Renal pelvis (tissue), 12 donors: ENCODE measurements around the gene TTL. TPM values are rescaled to one million over a fixed set of nuclear protein-coding genes. Genes with fewer than 3 reads are reported as not detected.
"Not testable (repeated sequence)": the region's sequence is repeated elsewhere in the genome, so short reads cannot be mapped to it uniquely, and the experiment has no call there.

Experiments used
- DNase-seq: peaks from one replicate; pipeline ENCODE4 v3.0.0-alpha.2; 2013
- long read RNA-seq, 16 experiments: transcript quantifications; one replicate each; lab custom pipeline, GENCODE V29; 2026
- polyA plus RNA-seq, 3 donors: library from polyadenylated mRNA; unstranded; fragments of 120-200 nt; gene quantifications; one replicate each; pipeline ENCODE4 v1.2.1, GENCODE V29; 2013; ENCODE audit not compliant: insufficient read length in 3 of 3

TTL gene
- 10 to 100 TPM; 35.2 to 40.2 (median 37.9) TPM for polyA plus RNA-seq
- long read RNA-seq, donor 1, full-length matches to known transcripts: 4 of 4 reads
- long read RNA-seq, donor 1, partial matches to known transcripts: 0 of 4 reads
- long read RNA-seq, donor 1, other reads (novel, unspliced or antisense): 0 of 4 reads
- long read RNA-seq, donor 2, full-length matches to known transcripts: 9 of 19 reads
- long read RNA-seq, donor 2, partial matches to known transcripts: 10 of 19 reads
- long read RNA-seq, donor 2, other reads (novel, unspliced or antisense): 0 of 19 reads
- long read RNA-seq, donor 3, full-length matches to known transcripts: 3 of 3 reads
- long read RNA-seq, donor 3, partial matches to known transcripts: 0 of 3 reads
- long read RNA-seq, donor 3, other reads (novel, unspliced or antisense): 0 of 3 reads
- long read RNA-seq, donor 4, full-length matches to known transcripts: 3 of 3 reads
- long read RNA-seq, donor 4, partial matches to known transcripts: 0 of 3 reads
- long read RNA-seq, donor 4, other reads (novel, unspliced or antisense): 0 of 3 reads
- long read RNA-seq, donor 5, full-length matches to known transcripts: 4 of 4 reads
- long read RNA-seq, donor 5, partial matches to known transcripts: 0 of 4 reads
- long read RNA-seq, donor 5, other reads (novel, unspliced or antisense): 0 of 4 reads
- long read RNA-seq, donor 6, full-length matches to known transcripts: 2 of 2 reads
- long read RNA-seq, donor 6, partial matches to known transcripts: 0 of 2 reads
- long read RNA-seq, donor 6, other reads (novel, unspliced or antisense): 0 of 2 reads
- long read RNA-seq, donor 7, full-length matches to known transcripts: 6 of 15 reads
- long read RNA-seq, donor 7, partial matches to known transcripts: 9 of 15 reads
- long read RNA-seq, donor 7, other reads (novel, unspliced or antisense): 0 of 15 reads
- long read RNA-seq, donor 8, full-length matches to known transcripts: 2 of 2 reads
- long read RNA-seq, donor 8, partial matches to known transcripts: 0 of 2 reads
- long read RNA-seq, donor 8, other reads (novel, unspliced or antisense): 0 of 2 reads
- long read RNA-seq, donor 9, full-length matches to known transcripts: 5 of 5 reads
- long read RNA-seq, donor 9, partial matches to known transcripts: 0 of 5 reads
- long read RNA-seq, donor 9, other reads (novel, unspliced or antisense): 0 of 5 reads
- long read RNA-seq, donor 10, full-length matches to known transcripts: 4 of 75 reads
- long read RNA-seq, donor 10, partial matches to known transcripts: 71 of 75 reads
- long read RNA-seq, donor 10, other reads (novel, unspliced or antisense): 0 of 75 reads
- long read RNA-seq, donor 11, full-length matches to known transcripts: 1 of 1 reads
- long read RNA-seq, donor 11, partial matches to known transcripts: 0 of 1 reads
- long read RNA-seq, donor 11, other reads (novel, unspliced or antisense): 0 of 1 reads
- long read RNA-seq, donor 12, full-length matches to known transcripts: 6 of 6 reads
- long read RNA-seq, donor 12, partial matches to known transcripts: 0 of 6 reads
- long read RNA-seq, donor 12, other reads (novel, unspliced or antisense): 0 of 6 reads
- long read RNA-seq, donor 13, full-length matches to known transcripts: 2 of 2 reads
- long read RNA-seq, donor 13, partial matches to known transcripts: 0 of 2 reads
- long read RNA-seq, donor 13, other reads (novel, unspliced or antisense): 0 of 2 reads
- long read RNA-seq, donor 14: 0 reads
- long read RNA-seq, donor 15, full-length matches to known transcripts: 3 of 3 reads
- long read RNA-seq, donor 15, partial matches to known transcripts: 0 of 3 reads
- long read RNA-seq, donor 15, other reads (novel, unspliced or antisense): 0 of 3 reads
- long read RNA-seq, donor 16, full-length matches to known transcripts: 5 of 10 reads
- long read RNA-seq, donor 16, partial matches to known transcripts: 5 of 10 reads
- long read RNA-seq, donor 16, other reads (novel, unspliced or antisense): 0 of 10 reads

DNA sequence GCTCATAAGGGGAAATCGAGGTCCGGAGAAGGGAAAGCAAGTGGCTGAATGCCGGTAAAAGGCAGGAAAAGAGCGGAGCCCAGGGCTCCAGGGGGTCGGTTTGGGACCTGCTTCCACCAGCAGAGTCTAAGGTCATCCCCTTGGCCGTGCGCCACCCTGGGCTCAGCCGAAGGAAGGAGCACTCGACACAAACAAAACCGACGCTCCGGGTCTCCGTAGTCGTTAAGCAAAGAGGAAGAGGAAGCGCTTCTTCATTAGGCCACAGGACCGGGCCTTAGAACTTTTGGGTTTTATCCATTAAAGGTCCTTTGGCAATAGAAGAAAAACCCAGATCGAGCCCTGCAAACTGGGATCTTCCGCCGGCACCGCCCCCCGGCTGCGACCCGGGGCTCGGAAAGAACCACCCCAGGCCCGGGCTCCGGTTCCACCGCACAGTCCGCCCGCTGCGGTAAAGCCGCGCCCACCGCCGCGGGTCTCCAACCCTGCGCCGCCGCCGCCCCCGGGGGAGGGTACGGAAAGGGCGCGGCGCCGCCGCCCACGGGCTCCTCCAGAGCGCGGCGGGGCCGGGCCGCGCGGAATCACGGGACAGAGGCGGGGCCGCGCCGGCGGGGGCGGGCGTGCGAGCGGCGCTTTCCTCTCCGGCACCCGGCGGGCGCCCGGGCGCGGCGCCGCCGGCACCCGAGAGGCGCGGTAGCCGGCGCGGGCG, at the start of gene TTL:
Gene TTL, plus strand, starts transcription at position 629 of the 706 bp plus-strand sequence. CDS start 189 bp downstream, outside the sequence.
- peak; percentile 75 for DNase-seq

DNA sequence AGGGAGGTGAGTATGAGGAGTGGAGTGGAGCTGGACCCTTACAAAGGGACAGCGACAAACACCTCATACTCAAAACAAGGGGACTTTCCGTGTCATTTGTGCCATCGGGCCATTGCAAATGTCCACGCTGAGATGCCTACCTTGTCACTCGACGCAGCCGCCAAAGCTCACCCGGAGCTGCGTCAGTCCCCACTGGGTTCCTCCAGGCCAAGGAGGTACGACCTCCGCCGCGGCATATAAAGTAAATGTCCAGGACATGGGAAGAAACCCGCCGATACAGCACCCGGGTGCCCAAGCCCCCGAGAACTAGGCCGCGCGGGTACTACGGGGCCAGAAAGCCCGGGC, 49.6 kb upstream of the TTL start:
- not testable (repeated sequence) for DNase-seq

DNA sequence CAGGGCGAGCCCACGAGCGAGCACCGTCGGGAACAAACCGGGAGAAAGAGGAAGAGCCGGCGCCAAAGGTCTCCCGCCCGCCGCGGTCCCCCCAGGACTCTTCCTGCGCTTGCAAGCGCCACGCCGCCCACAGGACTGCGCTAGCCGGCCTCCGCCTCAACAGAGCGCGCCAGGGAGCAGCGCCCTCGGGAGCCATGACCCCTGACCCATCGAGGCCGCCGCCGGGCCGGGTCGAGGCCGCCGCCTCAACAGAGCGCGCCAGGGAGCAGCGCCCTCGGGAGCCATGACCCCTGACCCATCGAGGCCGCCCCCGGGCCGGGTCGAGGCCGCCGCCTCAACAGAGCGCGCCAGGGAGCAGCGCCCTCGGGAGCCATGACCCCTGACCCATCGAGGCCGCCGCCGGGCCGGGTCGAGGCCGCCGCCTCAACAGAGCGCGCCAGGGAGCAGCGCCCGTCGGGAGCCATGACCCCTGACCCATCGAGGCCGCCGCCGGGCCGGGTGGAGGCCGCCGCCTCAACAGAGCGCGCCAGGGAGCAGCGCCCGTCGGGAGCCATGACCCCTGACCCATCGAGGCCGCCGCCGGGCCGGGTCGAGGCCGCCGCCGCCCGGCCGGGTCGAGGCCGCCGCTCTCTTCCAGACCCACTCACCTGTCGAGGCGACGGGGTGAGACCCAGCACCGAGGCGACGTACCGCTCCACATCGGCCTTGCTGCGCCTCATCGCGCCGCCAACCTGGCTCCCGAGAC, 49.0 kb upstream of the TTL start:
- DNase-seq: not testable (repeated sequence)

DNA sequence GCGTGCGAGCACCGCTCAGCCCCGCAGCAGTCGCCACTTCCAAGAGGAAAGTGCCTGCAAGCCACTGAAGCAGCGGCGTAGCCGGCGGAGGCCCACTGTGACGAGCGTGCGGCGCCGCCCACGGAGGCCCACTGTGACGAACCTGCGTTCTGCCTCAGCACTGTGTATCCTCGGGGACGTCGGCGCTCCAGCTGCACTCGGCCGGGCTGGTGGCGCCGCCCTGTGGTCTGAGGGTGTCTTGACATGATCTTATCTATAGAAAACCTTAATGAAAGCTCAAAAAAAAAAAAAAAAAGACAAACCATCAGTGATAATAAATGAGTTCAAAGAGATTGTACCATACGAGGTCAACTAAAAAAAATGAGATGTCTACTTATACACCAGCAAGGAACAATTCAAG, 48.5 kb upstream of the TTL start, which contains the start of gene RGPD8:
Gene RGPD8, minus strand, starts transcription at position 166 of the 400 bp plus-strand sequence. CDS start 192 bp downstream, outside the sequence.
- peak; percentile 84 for DNase-seq

DNA sequence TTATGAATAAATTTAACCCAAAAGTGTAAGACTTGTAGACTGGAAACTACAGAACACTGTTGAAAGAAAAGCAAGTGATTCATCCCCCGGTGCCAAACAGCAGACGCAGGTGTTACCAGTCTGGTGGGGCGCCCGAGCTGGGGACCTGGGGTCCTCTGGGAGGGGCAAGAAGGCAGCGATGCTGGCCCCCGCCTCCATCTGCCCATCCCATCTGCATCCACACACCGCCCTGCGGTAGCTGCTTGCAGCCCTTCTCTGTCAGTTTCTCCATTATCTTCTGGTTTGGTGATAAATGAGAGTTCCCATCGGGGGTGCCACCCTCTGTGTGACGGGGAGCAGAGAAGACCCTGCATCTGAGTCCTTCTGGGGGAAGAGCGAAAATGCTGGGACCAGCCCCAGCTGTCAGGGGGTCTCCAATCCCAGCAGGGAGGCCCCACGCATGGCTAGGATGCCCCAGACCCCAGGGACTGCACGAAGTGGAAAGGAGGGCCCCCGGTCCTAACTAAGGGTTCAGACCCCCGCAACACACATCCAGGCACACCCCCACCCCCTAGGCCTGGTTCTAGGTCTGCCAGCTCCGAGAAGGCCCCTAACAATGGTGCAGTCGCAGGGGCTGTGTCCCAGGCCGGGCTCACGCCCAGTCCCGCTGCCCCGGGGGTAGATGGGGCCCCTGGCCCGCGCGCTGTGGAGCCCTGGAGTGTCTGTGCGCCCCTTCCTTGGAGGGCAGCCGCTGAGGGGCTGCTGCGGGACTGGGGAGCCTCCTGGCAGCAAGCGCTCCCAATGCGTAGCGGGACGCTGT, 47.8 kb upstream of the TTL start:
- no peak for DNase-seq

DNA sequence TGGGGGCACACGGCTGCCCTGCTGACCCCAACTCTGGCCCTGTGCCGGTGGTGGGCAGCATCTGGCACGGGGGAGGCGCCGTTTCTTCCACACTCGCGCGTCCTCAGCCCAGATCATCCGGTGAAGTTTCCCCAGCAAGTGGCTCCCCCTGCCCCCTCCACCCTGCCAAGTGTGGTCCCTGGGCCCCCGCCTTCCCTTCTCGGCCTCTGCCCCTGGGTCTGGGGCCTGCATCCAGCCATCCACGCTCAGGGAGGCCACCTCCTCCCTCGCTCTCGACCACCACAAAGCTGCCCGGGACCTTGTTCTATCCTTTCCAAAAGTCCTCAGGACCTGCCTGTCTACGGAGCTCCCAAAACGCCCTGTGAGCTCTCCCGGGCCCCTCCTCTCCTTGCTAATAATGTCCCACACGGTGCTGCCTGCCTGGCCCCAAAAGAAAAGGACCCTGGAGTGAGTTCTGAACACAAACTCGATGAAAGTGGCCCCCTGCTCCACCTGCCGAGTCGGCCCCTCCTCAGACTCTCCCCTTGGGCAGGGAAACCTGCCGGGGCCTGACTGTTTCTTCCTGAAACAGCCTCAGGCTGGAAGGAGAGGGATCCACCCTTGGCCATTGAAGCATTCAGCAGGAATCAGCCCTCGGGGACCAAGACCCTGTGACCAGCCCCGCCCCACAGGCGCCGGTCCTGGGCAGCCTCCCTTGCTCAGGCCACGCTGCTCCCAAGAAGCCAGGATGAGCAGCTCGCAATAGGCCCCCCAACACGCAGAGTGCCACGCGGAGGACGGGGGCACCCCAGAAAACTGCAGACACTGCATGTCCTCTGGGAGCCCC, 46.9 kb upstream of the TTL start:
- DNase-seq: not testable (repeated sequence)

DNA sequence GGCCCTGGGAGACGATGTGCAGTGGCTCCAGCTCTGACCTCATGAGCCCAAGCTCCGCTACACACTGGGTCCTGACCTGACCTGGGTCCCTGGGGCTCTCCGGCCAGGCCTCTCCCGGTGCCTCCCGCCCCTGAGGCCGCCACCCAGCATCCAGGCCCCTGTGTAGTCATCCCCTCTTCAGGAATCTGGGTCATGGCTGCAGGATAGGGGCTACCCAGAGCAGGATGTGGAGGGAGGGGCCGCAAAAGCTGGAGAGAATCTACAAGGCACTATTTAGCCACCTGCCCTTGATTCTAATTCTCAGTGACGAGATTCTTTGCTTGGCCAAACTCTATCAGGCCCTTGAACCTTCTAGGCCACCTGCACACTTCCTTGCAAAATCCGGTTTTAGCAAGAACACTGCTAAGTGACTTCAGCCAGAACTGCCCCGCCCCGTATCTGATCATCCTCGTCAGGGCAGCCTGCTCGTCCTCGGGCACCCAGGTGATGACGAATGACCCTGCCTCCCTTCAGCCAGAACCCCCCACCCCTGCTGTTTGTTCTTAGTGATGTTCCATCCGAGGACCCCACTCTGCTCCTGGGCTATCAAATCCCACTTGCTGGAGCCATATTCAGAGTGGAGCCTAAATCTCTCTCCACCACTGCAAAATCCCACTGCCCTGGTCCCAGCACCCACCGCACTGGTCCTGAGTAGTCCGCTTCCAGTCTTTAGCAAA, 46.1 kb upstream of the TTL start:
- DNase-seq: not testable (repeated sequence)

DNA sequence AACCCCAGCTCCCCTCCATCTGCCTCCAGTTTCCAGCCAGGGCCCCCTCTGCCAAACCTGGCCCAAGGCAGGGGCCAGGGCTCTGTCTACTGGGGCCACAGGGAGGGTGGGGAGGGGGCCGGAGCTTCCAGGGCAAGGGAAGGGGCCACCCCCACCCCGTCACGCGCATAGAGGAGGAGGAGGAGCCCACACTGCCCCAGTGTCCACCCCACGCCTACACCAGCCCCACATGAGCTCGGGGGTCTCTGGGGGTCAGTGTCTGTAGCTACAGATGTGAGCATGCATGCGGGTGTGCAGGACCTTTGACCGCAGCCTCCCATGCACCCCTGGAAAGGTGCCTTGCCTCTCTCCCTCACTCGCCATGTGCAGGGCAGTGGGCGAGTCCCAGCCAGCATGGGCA, 45.0 kb upstream of the TTL start:
- DNase-seq: not testable (repeated sequence)

DNA sequence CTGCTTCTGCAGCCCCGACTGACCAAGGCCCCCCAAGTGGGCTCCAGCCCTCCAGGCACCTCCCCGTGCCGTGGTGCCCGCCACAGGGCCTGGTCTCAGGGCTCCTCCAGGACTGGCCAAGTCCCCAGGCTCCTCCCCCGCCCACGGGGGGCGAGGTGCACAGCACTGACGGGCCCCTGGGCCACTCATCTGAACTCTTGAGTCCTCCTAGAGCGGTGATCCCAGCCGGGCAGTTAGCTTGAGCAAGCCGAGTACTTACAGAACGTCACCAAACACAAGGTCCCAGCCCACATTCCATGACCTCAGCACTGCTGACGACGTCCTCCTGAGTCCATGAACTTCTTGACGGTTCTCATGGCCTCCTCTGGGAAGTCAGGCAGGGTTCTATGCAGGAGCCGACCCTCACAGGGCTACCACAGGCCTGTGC, 44.5 kb upstream of the TTL start:
- not testable (repeated sequence) for DNase-seq

DNA sequence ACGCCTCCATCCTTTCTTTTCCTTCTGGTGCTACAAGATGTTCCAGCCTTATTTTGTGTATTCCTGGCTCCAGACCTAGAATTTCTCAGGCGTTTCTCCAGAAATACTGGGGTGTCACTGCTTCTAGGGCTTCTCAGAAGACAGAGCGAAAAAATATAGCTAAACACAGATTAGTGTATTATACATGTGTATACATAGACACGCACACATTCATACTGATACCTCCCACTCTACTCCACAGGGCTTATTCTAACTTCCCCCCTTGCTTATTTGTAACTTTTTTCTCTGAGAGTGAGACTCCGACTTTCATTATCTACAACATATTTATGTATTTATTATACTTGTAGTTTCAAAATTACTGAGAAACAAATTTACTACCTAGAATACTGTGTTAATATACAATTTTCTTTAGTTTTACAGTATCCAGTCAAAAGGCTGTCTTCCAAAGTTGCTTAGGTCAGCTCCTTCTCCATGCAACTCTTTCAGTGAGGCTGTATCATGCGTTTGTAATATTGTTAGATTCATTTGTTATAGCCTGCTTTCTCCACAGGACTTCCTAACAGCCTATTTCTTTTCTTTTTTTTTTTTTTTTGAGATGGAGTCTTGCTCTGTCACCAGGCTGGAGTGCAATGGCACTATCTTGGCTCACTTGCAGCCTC, 43.2 kb upstream of the TTL start:
- not testable (repeated sequence) for DNase-seq

DNA sequence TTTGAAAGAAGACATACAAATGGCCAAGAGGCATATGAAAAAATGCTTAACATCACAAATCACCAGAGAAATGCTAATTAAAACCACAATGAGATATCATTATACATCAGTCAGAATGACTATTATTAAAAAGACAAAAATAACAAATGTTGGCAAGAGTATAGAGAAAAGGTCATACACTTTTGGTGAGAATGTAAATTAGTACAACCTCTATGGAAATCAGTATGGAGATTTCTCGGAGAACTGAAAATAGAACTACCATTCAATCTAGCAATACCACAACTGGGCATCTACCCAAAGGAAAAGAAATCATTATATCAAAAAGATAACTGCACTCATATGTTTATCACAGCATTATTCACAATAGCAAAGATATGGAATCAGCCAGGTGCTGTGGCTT, 37.7 kb upstream of the TTL start:
- not testable (repeated sequence) for DNase-seq

DNA sequence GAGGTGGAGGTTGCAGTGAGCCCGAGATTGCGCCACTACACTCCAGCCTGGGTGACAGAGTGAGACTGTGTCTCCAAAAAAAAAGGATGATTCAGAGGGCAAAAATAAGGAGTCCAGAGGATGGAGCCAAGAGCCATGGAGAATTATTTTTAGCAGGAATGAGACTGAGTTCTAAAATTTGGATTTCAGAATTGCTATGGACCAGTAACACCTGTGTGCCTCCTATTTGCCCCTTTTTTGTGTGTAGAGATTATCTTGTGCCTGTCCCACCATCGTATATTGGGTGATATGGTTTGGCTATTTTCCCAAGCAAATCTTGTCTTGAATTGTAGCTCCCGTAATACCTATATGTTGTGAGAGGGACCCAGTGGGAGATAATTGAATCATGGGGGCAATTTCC, 32.1 kb upstream of the TTL start:
- DNase-seq: no peak

DNA sequence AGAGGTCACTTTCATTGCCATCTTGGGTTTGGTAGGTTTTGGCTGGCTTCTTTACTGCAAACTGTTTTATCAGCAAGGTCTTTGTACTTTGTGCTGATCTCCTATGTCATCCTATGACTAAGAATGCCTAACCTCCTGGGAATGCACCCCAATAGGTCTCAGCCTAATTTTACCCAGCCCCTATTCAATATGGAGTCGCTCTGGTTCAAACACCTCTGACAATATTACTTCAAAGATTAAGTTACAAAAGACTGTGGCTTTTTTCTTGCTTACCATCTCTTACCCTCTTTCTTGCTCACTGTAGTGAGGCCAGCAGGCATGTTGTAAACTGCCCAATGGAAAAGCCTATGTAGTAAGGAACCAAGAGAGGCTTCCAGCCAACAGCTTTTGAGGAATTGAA, 30.6 kb upstream of the TTL start:
- DNase-seq: no peak

DNA sequence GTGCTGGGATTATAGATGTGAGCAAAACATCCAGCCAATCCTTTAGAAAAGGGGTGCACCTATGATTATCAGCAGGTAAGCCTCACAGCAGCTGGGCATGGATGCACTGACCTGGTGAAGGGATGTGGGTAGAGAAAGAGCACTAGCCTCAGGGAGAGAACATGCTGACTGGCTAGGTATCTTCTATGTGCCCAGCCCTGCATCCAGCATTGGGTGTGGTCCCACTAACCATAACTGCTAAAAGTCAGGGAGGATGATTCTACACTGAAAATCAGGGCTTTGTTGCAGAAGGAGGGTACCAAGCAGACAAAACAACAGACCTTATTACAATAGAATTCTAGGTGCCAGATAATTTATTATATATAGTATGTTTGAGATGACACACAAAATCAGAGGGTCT, 27.4 kb upstream of the TTL start:
- no peak for DNase-seq

DNA sequence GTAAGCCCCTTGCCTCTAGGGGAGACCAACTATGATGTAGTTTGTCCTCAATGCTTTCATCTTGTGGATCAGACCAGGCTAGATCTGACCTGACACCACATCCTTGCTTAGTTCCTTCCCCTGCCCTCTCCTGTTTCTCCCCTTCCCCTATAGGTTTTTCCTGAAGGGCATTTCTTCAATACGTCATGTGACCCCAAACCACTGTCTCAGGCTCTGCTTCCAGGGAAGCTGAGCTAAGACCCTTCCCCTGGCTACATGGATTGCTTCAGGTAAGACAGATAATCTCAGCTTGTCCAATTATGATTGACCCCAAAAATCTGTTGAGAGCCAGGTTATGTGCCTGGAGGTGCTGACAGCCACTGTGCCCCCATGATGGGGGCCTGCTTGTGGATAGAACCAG, 22.6 kb upstream of the TTL start:
- no peak for DNase-seq

DNA sequence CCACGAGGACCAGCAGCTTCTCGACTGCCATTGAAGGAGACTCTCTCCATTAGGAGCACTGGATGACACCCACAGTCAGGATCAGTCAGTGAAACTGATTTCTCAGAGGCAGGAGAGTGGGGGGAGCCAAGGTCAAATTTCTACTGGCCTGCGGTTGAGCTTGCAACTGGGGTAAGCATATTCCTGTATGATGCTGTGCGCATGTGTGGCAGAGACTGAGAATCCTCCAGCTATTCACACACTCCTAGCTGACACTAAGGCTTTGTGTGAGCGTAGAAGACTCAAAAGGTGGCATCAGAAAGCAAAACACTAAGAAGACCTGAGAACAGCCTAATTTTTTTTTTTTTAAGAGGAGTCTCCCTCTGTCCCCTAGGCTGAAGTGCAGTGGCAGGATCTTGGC, 19.8 kb upstream of the TTL start:
- DNase-seq: no peak
